AG04450 (cell line): ENCODE data around the gene SPZ1. TPM values are rescaled to one million over a fixed set of nuclear protein-coding genes. Genes with fewer than 3 reads are reported as not detected.

Source experiments
- CTCF ChIA-PET: fragments of 300-600, 350-600 bp; formaldehyde crosslinking; extraction: SDS; loops from one replicate; lab custom pipeline; 2022; ENCODE audit warnings: antibody characterized with exemption, inconsistent platforms; lab: Charles Lee
- POLR2A ChIA-PET: fragments of 350-600 bp; formaldehyde crosslinking; extraction: SDS; loops from one replicate; lab custom pipeline; 2021; ENCODE audit warnings: antibody characterized with exemption, inconsistent platforms; lab: Yijun Ruan, JAX
- DNase-seq: peaks from one replicate; pipeline ENCODE4 v3.0.0-alpha.2; 2011; ENCODE audit warnings: low read depth, low spot score
- H3K27ac ChIP-seq: one replicate; pipeline ENCODE4 v1.5.1; 2012; ENCODE audit warnings: low read depth, low read length, control low read depth
- H3K27me3 ChIP-seq: one replicate; pipeline ENCODE4 v1.6.0; 2012; ENCODE audit warnings: low read length; ENCODE audit not compliant: control insufficient read depth, insufficient read depth
- H3K4me3 ChIP-seq: 2 replicates; pipeline ENCODE4 v1.5.1; 2011; ENCODE audit warnings: mild to moderate bottlenecking, low read depth, low read length, control low read depth
- H3K9me3 ChIP-seq: 2 replicates; pipeline ENCODE4 v1.5.1; 2012; ENCODE audit warnings: low read length; ENCODE audit not compliant: control insufficient read depth, insufficient read depth
- CTCF ChIP-seq: IDR thresholded peaks from 2 replicates; pipeline ENCODE4 v1.5.1; 2011; ENCODE audit warnings: low read depth, low read length, control low read depth, inconsistent platforms
- polyA plus RNA-seq: library from polyadenylated mRNA; depleted of rRNA; stranded (reverse); fragments of >200 nt; gene quantifications from 2 replicates; pipeline ENCODE4 v1.2.3, GENCODE V29; 2011

Gene SPZ1
- polyA plus RNA-seq, 1 experiment, result not detected

- H3K27me3 ChIP-seq, result no peaks in the 10 kb centered on the region
- no peaks in the 10 kb centered on the region; the same call in 1 of the 2 replicates for H3K9me3 ChIP-seq
- no peak overlapping the region for H3K27ac ChIP-seq
- no peak for DNase-seq
- POLR2A ChIA-PET, result no interaction called here
- H3K4me3 ChIP-seq, result no peak overlapping the region
- CTCF ChIA-PET, result interaction anchor here (1.2 kb wide), 1 partner anchor 264 kb away, joined by 3 read pairs; no protein-coding TSS in a partner anchor
- no peak for TF ChIP-seq CTCF
Observed at GRCh38 chr5:80355686-80356085, 35.9 kb downstream of the SPZ1 start.

DNA sequence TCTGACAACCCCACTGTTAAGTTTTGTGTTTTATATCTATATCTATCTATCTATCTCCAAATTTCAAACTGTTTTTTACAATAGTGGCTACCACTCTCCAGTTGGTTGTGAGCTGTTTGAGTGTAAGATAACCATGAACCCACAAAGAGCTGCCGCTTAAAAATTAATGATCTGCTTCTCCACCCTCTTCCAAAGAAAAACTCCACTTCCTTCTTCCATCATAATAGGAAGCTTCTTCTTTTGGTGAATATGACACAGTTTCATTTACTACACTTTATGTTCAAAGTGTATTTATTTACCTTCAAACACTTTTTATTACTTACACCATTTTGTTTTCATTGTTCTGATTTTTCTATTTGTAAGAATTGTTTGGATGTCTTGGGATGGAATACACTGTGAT lies 37.9 kb downstream of the SPZ1 start:
- POLR2A ChIA-PET, result no interaction called here
- H3K9me3 ChIP-seq, result no peaks in the 10 kb centered on the region
- TF ChIP-seq CTCF, result no peak
- H3K4me3 ChIP-seq, result no peak overlapping the region
- no peak overlapping the region for H3K27ac ChIP-seq
- H3K27me3 ChIP-seq, result no peaks in the 10 kb centered on the region
- CTCF ChIA-PET, result interaction anchor here (1.5 kb wide), 1 partner anchor 314 kb away, joined by 3 read pairs; no protein-coding TSS in a partner anchor
- no peak for DNase-seq

DNA sequence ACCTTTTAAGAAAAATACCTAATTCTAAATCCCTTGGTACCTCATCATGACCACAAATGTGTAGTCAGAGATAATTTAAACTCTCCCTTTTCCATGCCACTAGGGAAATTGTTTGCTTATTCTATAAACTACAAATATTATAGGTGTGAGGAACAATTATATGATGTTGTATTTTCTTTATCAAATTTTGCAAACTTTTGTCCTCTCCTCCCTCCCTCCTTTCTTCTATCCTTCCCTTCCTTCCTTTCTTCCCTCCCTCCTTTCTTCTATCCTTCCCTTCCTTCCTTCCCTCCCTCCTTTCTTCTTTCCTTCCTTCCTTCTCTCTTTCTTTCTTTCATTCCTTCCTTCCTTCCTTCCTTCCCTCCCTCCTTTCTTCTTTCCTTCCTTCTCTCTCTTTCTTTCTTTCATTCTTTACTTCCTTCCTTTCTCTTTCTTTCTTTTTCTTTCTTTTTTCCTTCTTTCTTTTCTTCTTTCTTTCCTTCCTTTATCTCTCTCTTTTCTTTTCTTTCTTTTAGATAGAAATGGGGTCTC lies 41.2 kb downstream of the SPZ1 start:
- Histone ChIP-seq H3K9me3 (no peaks in the 10 kb centered on the region), H3K27me3 (no peaks in the 10 kb centered on the region), H3K4me3 (no peak overlapping the region), H3K27ac (no peak overlapping the region)
- no peak for TF ChIP-seq CTCF
- no peak for DNase-seq
- ChIA-PET POLR2A (no interaction called here), CTCF (no interaction called here)

DNA sequence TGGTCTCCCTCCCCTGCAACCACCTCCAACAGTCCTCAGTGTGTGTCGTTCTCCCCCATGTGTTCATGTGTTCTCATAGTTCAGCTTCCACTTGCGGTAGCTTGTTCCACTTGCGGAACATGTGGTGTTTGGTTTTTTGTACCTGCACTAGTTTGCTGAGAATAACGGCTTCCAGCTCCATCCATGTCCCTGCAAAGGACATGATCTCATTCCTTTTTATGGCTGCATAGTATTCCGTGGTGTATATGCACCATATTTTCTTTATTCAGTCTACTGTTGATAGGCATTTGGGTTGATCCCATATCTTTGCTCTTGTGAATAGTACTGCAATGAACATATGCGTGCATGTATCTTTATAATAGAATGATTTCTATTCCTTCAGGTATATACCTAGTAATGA lies 45.1 kb downstream of the SPZ1 start:
- Histone ChIP-seq H3K27ac (no peak overlapping the region), H3K27me3 (no peaks in the 10 kb centered on the region), H3K4me3 (no peak overlapping the region), H3K9me3 (no peaks in the 10 kb centered on the region)
- no peak for DNase-seq
- POLR2A ChIA-PET, result no interaction called here
- no peak for TF ChIP-seq CTCF
- CTCF ChIA-PET, result no interaction called here

DNA sequence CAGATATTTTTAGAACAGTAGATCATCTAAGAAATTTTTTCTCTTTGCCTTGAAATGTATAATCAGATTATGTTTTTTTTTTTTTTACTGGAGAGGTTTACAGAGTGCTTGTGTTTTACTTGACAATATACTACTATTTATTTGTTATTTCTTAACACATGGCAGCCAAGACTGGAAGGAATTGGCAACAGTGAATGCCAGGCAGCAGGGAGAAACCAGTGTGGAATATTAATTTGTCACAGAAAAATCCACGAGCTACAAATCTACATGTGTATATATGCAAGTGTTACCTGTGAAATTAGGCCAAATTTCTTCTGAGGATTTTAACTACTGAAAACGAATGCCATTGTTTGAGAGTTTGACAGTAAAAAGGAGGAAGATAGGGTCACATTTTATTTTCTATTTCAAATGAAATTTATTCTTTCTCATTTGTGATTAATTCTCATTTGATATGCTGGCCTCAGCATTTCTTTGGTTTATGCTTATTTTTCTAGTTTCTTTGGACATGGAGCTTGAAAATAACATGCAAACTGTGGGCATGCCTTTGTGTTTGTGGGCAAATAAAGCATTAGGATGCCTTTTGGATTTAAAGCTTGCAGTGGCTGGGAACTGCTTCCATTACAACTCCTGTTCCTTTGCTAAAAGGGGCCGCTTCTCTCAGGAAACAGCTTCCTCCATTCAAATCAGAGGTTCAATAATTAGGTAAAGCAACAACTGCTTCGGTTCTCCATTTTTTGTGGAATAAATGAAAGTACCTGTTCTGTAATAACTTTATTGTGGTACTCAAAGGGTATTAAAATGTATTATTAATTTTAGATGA lies 49.1 kb downstream of the SPZ1 start:
- no peaks in the 10 kb centered on the region for H3K27me3 ChIP-seq
- TF ChIP-seq CTCF, result no peak
- ChIA-PET POLR2A (no interaction called here), CTCF (no interaction called here)
- no peak for DNase-seq
- H3K9me3 ChIP-seq, result no peaks in the 10 kb centered on the region
- H3K27ac ChIP-seq, result no peak overlapping the region
- no peak overlapping the region for H3K4me3 ChIP-seq
